WERI-Rb-1 (cell line): ENCODE results near the gene SLC39A1.

Experiments used
- DNase-seq: peaks from one replicate; pipeline ENCODE4 v3.0.0-alpha.2; 2020
- H3K27ac ChIP-seq: fragments of 250-450 bp; sonication (Bioruptor Pico); 2 replicates; pipeline ENCODE4 v1.5.1; 2020; ENCODE audit warnings: mild to moderate bottlenecking, moderate library complexity
- H3K27me3 ChIP-seq: fragments of 250-450 bp; sonication (Bioruptor Pico); 2 replicates; pipeline ENCODE4 v1.5.1; 2021; ENCODE audit warnings: mild to moderate bottlenecking, low read depth, moderate library complexity; ENCODE audit not compliant: insufficient read depth, severe bottlenecking
- H3K36me3 ChIP-seq: fragments of 250-450 bp; sonication (Bioruptor Pico); 2 replicates; pipeline ENCODE4 v1.5.1; 2020; ENCODE audit warnings: mild to moderate bottlenecking, moderate library complexity
- H3K4me3 ChIP-seq: 2 replicates; pipeline ENCODE4 v1.5.1; 2011; ENCODE audit warnings: low read depth, mild to moderate bottlenecking, control low read depth, low read length
- H3K9me3 ChIP-seq: fragments of 250-450 bp; sonication (Bioruptor Pico); 2 replicates; pipeline ENCODE4 v1.5.1; 2021; ENCODE audit warnings: mild to moderate bottlenecking, moderate library complexity; ENCODE audit not compliant: severe bottlenecking
- CTCF ChIP-seq: IDR thresholded peaks from 2 replicates; pipeline ENCODE4 v1.5.1; 2011; ENCODE audit warnings: low read depth, mild to moderate bottlenecking, control low read depth, inconsistent platforms, low read length

Gene SLC39A1

GRCh38 chr1:153995202-153995601 is 31.9 kb upstream of the SLC39A1 start:
- H3K4me3 ChIP-seq: no peak overlapping the region
- H3K9me3 ChIP-seq: peaks cover 1% of the 10 kb centered on the region
- no peak for DNase-seq
- H3K36me3 ChIP-seq: peaks cover 60% of the 10 kb centered on the region
- H3K27me3 ChIP-seq: no peaks in the 10 kb centered on the region
- no peak overlapping the region for H3K27ac ChIP-seq
- TF ChIP-seq CTCF: no peak

- no peak for TF ChIP-seq CTCF
- Histone ChIP-seq H3K9me3 (peaks cover 5% of the 10 kb centered on the region), H3K36me3 (peaks cover 63% of the 10 kb centered on the region), H3K4me3 (peak overlapping the region; percentile 77), H3K27ac (peak overlapping the region; percentile 95), H3K27me3 (no peaks in the 10 kb centered on the region)
- no peak for DNase-seq
Measured at GRCh38 chr1:153991806-153992205, 28.5 kb upstream of the SLC39A1 start.

GRCh38 chr1:153991151-153991630 is 27.9 kb upstream of the SLC39A1 start:
- peak overlapping the region; percentile 77 for H3K4me3 ChIP-seq
- peak overlapping the region; percentile 95 for H3K27ac ChIP-seq
- H3K27me3 ChIP-seq: no peaks in the 10 kb centered on the region
- peaks cover 60% of the 10 kb centered on the region for H3K36me3 ChIP-seq
- DNase-seq: no peak
- TF ChIP-seq CTCF: no peak
- peaks cover 5% of the 10 kb centered on the region for H3K9me3 ChIP-seq

DNA sequence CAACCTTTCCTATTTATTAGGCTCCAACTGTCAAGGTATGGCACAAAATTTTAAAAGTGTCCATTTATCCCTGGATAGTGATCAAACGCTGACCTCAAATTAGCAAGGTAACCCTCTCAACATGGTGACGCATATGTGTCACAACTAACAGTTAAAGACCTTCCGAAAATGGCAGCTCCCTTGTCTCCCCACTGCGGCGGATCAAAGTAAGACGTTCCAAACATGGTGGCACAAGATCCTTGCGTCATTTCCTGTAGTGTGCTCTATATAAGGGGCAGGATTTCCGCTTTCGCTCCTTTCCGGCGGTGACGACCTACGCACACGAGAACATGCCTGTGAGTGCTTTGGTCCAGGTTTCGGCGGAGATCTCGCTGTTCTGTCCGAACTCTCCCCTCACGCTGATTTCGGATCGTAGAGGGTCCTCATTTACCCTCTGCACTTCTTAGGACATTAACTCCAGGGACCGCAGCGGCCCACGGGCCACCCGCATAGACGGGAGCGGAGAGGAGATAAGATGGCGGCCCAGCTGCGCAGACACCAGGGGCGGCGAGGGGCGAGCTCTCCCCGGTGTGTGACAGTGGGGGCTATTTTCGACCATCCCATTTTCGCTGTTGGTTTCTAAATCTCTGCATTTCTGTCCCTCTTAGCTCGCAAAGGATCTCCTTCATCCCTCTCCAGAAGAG is 27.3 kb upstream of the SLC39A1 start, which contains the start of gene RPS27:
RPS27 (plus strand) TSS at position 295 of the 683 bp plus-strand sequence; CDS start at position 330, 35 bp downstream.
- DNase-seq: peak; percentile 100
- no peaks in the 10 kb centered on the region for H3K27me3 ChIP-seq
- H3K4me3 ChIP-seq: peak within 1 kb of the TSS; percentile 77
- peaks cover 5% of the 10 kb centered on the region for H3K9me3 ChIP-seq
- peak within 1 kb of the TSS; percentile 95 for H3K27ac ChIP-seq
- TF ChIP-seq CTCF: no peak
- H3K36me3 ChIP-seq: peaks cover 54% of the 10 kb centered on the region

GRCh38 chr1:153987621-153988020 is 24.3 kb upstream of the SLC39A1 start:
- no peaks in the 10 kb centered on the region for H3K27me3 ChIP-seq
- H3K36me3 ChIP-seq: peaks cover 24% of the 10 kb centered on the region
- TF ChIP-seq CTCF: no peak
- no peak for DNase-seq
- peaks cover 5% of the 10 kb centered on the region for H3K9me3 ChIP-seq
- no peak overlapping the region for H3K27ac ChIP-seq
- H3K4me3 ChIP-seq: no peak overlapping the region
